CD14-positive monocyte (primary cell): Measurements from ENCODE around the gene COPE. TPM values are rescaled to one million over a fixed set of nuclear protein-coding genes. Genes with fewer than 3 reads are reported as not detected.

Experiments
- DNase-seq, 3 donors: peaks; one replicate each; pipeline ENCODE4 v3.0.0-alpha.2; 2011 to 2022
- H2AFZ ChIP-seq: 2 replicates; pipeline ENCODE4 v1.6.0; 2012; ENCODE audit warnings: mild to moderate bottlenecking, low read depth, low read length, inconsistent platforms; ENCODE audit not compliant: insufficient read depth, poor library complexity, severe bottlenecking
- H3K27ac ChIP-seq, 2 donors: 1 replicate in 1 of 2; 2 replicates in 1 of 2; pipeline ENCODE4 v1.5.1; 2012 to 2013; ENCODE audit warnings: low read length in 2 of 2, control low read depth in 1 of 2, inconsistent platforms in 1 of 2, low read depth in 1 of 2, mild to moderate bottlenecking in 1 of 2
- H3K27me3 ChIP-seq, 2 donors: one replicate each; pipeline versions ENCODE4 v1.6.0 to v1.6.1; 2011 to 2013; ENCODE audit warnings: low read length in 2 of 2; ENCODE audit not compliant: control insufficient read depth in 2 of 2, insufficient read depth in 2 of 2
- H3K36me3 ChIP-seq, 2 donors: replicated peaks in 1 of 2; 1 replicate in 1 of 2; 2 replicates in 1 of 2; pipeline versions ENCODE4 v1.5.1 to v1.6.1; 2012 to 2013; ENCODE audit warnings: low read length in 2 of 2, control low read depth in 1 of 2, inconsistent platforms in 1 of 2, mild to moderate bottlenecking in 1 of 2; ENCODE audit not compliant: insufficient read depth in 2 of 2, control insufficient read depth in 1 of 2
- H3K4me1 ChIP-seq, 2 donors: 1 replicate in 1 of 2; 2 replicates in 1 of 2; pipeline versions ENCODE4 v1.5.1 to v1.6.1; 2012 to 2013; ENCODE audit warnings: low read length in 2 of 2, control low read depth in 1 of 2, inconsistent platforms in 1 of 2, mild to moderate bottlenecking in 1 of 2, moderate library complexity in 1 of 2; ENCODE audit not compliant: insufficient read depth in 2 of 2, control insufficient read depth in 1 of 2
- H3K4me2 ChIP-seq: replicated peaks from 2 replicates; pipeline ENCODE3; 2012; ENCODE audit warnings: low read length, moderate library complexity, mild to moderate bottlenecking; ENCODE audit not compliant: poor library complexity, severe bottlenecking; ENCODE audit errors: extremely low read depth
- H3K4me3 ChIP-seq, 3 experiments: fragments of 200-600 bp in 1 of 3; sonication (generic) in 1 of 3; replicated peaks in 1 of 3; 1 replicate in 2 of 3; 2 replicates in 1 of 3; pipeline ENCODE4 v1.5.1; 2011 to 2013; ENCODE audit warnings: low read length in 3 of 3, mild to moderate bottlenecking in 3 of 3, control low read depth in 2 of 3, low read depth in 2 of 3, inconsistent platforms in 1 of 3, moderate library complexity in 1 of 3
- H3K79me2 ChIP-seq: 2 replicates; pipeline ENCODE4 v1.6.0; 2012; ENCODE audit warnings: mild to moderate bottlenecking, control low read depth, inconsistent platforms, low read length, moderate library complexity; ENCODE audit not compliant: insufficient read depth
- H3K9ac ChIP-seq: 2 replicates; pipeline ENCODE4 v1.6.0; 2017; ENCODE audit warnings: low read length, mild to moderate bottlenecking; ENCODE audit not compliant: insufficient read depth, poor library complexity, severe bottlenecking
- H3K9me3 ChIP-seq, 2 donors: replicated peaks in 1 of 2; 1 replicate in 1 of 2; 2 replicates in 1 of 2; pipeline versions ENCODE4 v1.5.1 to v1.6.1; 2012 to 2013; ENCODE audit warnings: low read length in 2 of 2, control low read depth in 1 of 2; ENCODE audit not compliant: control insufficient read depth in 1 of 2, insufficient read depth in 1 of 2
- H4K20me1 ChIP-seq: 2 replicates; pipeline ENCODE4 v1.6.0; 2012; ENCODE audit warnings: mild to moderate bottlenecking, low read length, control low read depth, moderate library complexity; ENCODE audit not compliant: insufficient read depth
- H3K27ac Mint-ChIP-seq, 7 donors: one replicate each; pipeline ENCODE4 v1.8.0; 2020; ENCODE audit warnings: mild to moderate bottlenecking in 7 of 7, mixed read lengths in 7 of 7, moderate library complexity in 6 of 7, inconsistent platforms in 2 of 7
- H3K27me3 Mint-ChIP-seq, 3 donors: one replicate each; pipeline ENCODE4 v1.8.0; 2021 to 2022; ENCODE audit warnings: low read depth in 3 of 3, mild to moderate bottlenecking in 3 of 3, mixed read lengths in 3 of 3, moderate library complexity in 3 of 3, inconsistent platforms in 1 of 3
- H3K36me3 Mint-ChIP-seq, 2 donors: one replicate each; pipeline ENCODE4 v1.8.0; 2020; ENCODE audit warnings: mixed read lengths in 2 of 2, inconsistent platforms in 1 of 2, mild to moderate bottlenecking in 1 of 2
- H3K4me1 Mint-ChIP-seq: one replicate; pipeline ENCODE4 v1.8.0; 2020; ENCODE audit warnings: mild to moderate bottlenecking, mixed read lengths
- H3K4me3 Mint-ChIP-seq, 2 donors: one replicate each; pipeline ENCODE4 v1.8.0; 2020; ENCODE audit warnings: mild to moderate bottlenecking in 2 of 2, mixed read lengths in 2 of 2, moderate library complexity in 1 of 2
- H3K9me3 Mint-ChIP-seq, 7 donors: one replicate each; pipeline ENCODE4 v1.8.0; 2020 to 2022; ENCODE audit warnings: mixed read lengths in 7 of 7, mild to moderate bottlenecking in 6 of 7, moderate library complexity in 6 of 7, inconsistent platforms in 2 of 7
- CTCF ChIP-seq: fragments of 200-600 bp; IDR thresholded peaks from one replicate; pipeline ENCODE4 v1.8.0; 2022; ENCODE audit warnings: antibody characterized with exemption, mild to moderate bottlenecking
- WGBS: methylation state at CpG from one replicate; pipeline ENCODE4 v1.1.5; 2013; ENCODE audit warnings: missing lambda C conversion rate; ENCODE audit not compliant: insufficient coverage; 5-methylcytosine and 5-hydroxymethylcytosine counted together
- intact Hi-C, 2 donors: fragments of 100-400 bp; cut with micrococcal nuclease; formaldehyde crosslinking; loops; one replicate each; pipeline versions ENCODE4 v1.15.0 to v1.15.1; 2023
- polyA plus RNA-seq, 3 donors: library from polyadenylated mRNA; depleted of rRNA in 1 of 3; unstranded in 2 of 3; stranded (reverse) in 1 of 3; fragments of 300-500 nt in 2 of 3; fragments of >200 nt in 1 of 3; fragmentation: Illumina TruSeq in 2 of 3; gene quantifications; 1 replicate in 2 of 3; 2 replicates in 1 of 3; pipeline ENCODE4 v1.2.3, GENCODE V29; 2012 to 2021

Gene COPE
- polyA plus RNA-seq, 3 donors, result 331 to 345 (median 345) TPM

DNA sequence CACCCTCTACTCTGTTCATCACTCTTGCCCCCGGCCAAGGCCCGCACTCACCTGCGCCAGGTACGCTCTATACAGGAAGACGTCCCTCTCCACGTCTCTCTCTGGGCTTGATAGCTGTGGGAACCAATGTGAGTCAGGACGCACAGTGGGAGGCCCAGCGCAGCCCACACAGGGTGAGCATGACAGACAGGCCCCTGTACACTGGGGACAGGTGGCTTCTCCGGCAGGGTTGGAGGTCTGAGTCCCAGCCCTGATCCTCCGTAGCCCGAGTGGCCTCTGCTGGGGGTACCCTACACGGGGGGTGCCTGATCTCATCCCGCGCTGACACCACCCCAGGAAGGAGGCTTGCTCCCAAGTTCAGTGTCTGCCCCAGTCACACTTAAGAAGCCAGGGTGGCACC is 6.3 kb downstream of the COPE start:
- peaks cover 66% of the 10 kb centered on the region for H4K20me1 ChIP-seq
- H3K27ac ChIP-seq, result no peak overlapping the region
- H3K4me1 ChIP-seq, result peaks cover 3 to 7% of the 10 kb centered on the region in 2 donors
- peaks cover 55 to 73% of the 10 kb centered on the region in 2 donors for H3K36me3 ChIP-seq
- no peak overlapping the region for H3K9ac ChIP-seq
- DNase-seq, result no peak
- no peak for TF ChIP-seq CTCF
- WGBS, result 99% methylated on average over 14 of the region's 14 CpGs
- no peak overlapping the region for H2AFZ ChIP-seq
- no peak overlapping the region for H3K4me2 ChIP-seq
- H3K9me3 ChIP-seq, result no peaks in the 10 kb centered on the region
- H3K4me3 ChIP-seq, result no peak overlapping the region
- Mint-ChIP-seq H3K36me3 (peaks cover 29 to 91% of the 10 kb centered on the region in 2 donors), H3K27ac (peak overlapping the region in 2 of 7 donors; percentile 75 to 76), H3K4me1 (peaks cover 7% of the 10 kb centered on the region), H3K9me3 (peaks cover 0 to 2% (median 0%) of the 10 kb centered on the region in 7 donors), H3K4me3 (no peak overlapping the region), H3K27me3 (peaks cover 0 to 2% (median 0%) of the 10 kb centered on the region in 3 donors)
- H3K27me3 ChIP-seq, result no peaks in the 10 kb centered on the region
- intact Hi-C loops, result no loop called here
- H3K79me2 ChIP-seq, result peaks cover 69% of the 10 kb centered on the region

DNA sequence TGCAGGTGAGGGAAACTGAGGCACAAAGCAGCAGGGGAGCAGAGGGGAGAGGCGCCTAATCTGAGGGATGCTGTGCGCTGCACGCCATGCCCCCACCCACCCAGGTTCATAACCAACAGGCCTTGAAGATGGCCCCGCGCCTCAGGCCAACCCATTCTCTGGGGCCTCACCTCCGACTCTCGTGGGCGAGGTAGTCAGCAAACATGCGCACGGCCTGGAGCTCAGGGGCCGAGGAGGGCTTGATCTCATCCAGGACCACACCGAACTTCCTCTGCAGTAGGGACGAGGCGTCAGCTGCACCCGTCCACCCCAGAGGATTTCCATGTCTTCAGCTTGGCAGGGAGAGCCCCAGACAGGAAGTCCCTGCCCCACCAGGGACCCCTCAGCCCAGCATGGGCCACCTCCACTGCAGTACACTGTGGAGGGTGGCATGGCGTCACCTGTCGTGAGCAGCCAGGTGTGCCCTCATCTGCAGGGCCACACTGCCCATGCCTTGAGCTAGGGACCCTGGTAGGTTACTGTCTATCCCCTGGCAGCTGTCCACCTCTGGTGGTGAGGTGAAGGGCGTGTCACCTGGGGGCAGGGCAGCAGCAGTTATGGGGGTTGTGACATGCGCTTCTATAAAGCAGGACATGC is 8.3 kb downstream of the COPE start:
- Histone ChIP-seq H3K27ac (no peak overlapping the region), H2AFZ (no peak overlapping the region), H4K20me1 (peaks cover 84% of the 10 kb centered on the region), H3K36me3 (peaks cover 75 to 93% of the 10 kb centered on the region in 2 donors), H3K79me2 (peaks cover 49% of the 10 kb centered on the region), H3K4me1 (no peaks in the 10 kb centered on the region), H3K4me2 (no peak overlapping the region), H3K4me3 (no peak overlapping the region), H3K9me3 (no peaks in the 10 kb centered on the region), H3K9ac (no peak overlapping the region), H3K27me3 (no peaks in the 10 kb centered on the region)
- intact Hi-C loops, result no loop called here
- Mint-ChIP-seq H3K36me3 (peaks cover 38 to 91% of the 10 kb centered on the region in 2 donors), H3K27me3 (no peaks in the 10 kb centered on the region), H3K27ac (no peak overlapping the region), H3K4me3 (no peak overlapping the region), H3K4me1 (no peaks in the 10 kb centered on the region), H3K9me3 (peaks cover 0 to 2% (median 0%) of the 10 kb centered on the region in 7 donors)
- no peak for DNase-seq
- TF ChIP-seq CTCF, result no peak
- 97% methylated on average over 17 of the region's 19 CpGs for WGBS
